ENCODE results near the gene CABP2.

The CABP2 gene

GRCh38 chr11:67501854-67502253 is 21.4 kb downstream of the CABP2 start:
- no peaks in the 10 kb centered on the region for H3F3A ChIP-seq (ENCODE audit: insufficient read depth, low read length)
- no peaks in the 10 kb centered on the region for H3K9me2 ChIP-seq (ENCODE audit: low read depth, low read length)
- H2AFZ ChIP-seq (ENCODE audit: low read length) = no peak overlapping the region
- no peak overlapping the region for H3K4me3 ChIP-seq (ENCODE audit: low read depth, low read length, poor library complexity, severe bottlenecking)
- no peak for TF ChIP-seq CTCF (IDR thresholded peaks at IDR 0.05; ENCODE audit: low read length)
- no peak for TF ChIP-seq EZH2 (IDR thresholded peaks at IDR 0.05; ENCODE audit: borderline replicate concordance, low read length)
- peaks cover 22% of the 10 kb centered on the region for H3K4me1 ChIP-seq (ENCODE audit: insufficient read depth, low read length, severe bottlenecking)
- H3K9me3 ChIP-seq (ENCODE audit: low read length) = no peaks in the 10 kb centered on the region
- H4K20me1 ChIP-seq (ENCODE audit: insufficient read depth, low read length) = no peaks in the 10 kb centered on the region
- H3K79me2 ChIP-seq (ENCODE audit: insufficient read depth, low read length) = no peaks in the 10 kb centered on the region
- H3K27me3 ChIP-seq (ENCODE audit: insufficient read depth, low read length) = no peaks in the 10 kb centered on the region
- H3K4me2 ChIP-seq (ENCODE audit: low read length) = no peak overlapping the region
- no peak overlapping the region for H3K27ac ChIP-seq (ENCODE audit: low read depth, low read length, poor library complexity, severe bottlenecking)
- peaks cover 22% of the 10 kb centered on the region; the same call in 1 of the 2 replicates for H3K36me3 ChIP-seq (ENCODE audit: insufficient read depth, low read length)
- H3K9ac ChIP-seq (ENCODE audit: low read length) = no peak overlapping the region

GRCh38 chr11:67500831-67501715 is 22.2 kb downstream of the CABP2 start:
- Histone ChIP-seq H3K79me2 (ENCODE audit: insufficient read depth, low read length) (no peaks in the 10 kb centered on the region), H2AFZ (ENCODE audit: low read length) (no peak overlapping the region), H4K20me1 (ENCODE audit: insufficient read depth, low read length) (no peaks in the 10 kb centered on the region), H3K9me3 (ENCODE audit: low read length) (no peaks in the 10 kb centered on the region), H3K4me1 (ENCODE audit: insufficient read depth, low read length, severe bottlenecking) (peaks cover 14% of the 10 kb centered on the region), H3K4me2 (ENCODE audit: low read length) (no peak overlapping the region), H3K27ac (ENCODE audit: low read depth, low read length, poor library complexity, severe bottlenecking) (no peak overlapping the region), H3K9me2 (ENCODE audit: low read depth, low read length) (no peaks in the 10 kb centered on the region), H3F3A (ENCODE audit: insufficient read depth, low read length) (no peaks in the 10 kb centered on the region), H3K4me3 (ENCODE audit: low read depth, low read length, poor library complexity, severe bottlenecking) (no peak overlapping the region), H3K27me3 (ENCODE audit: insufficient read depth, low read length) (no peaks in the 10 kb centered on the region), H3K36me3 (ENCODE audit: insufficient read depth, low read length) (peaks cover 24% of the 10 kb centered on the region; the same call in 1 of the 2 replicates), H3K9ac (ENCODE audit: low read length) (no peak overlapping the region)
- TF ChIP-seq EZH2 (IDR thresholded peaks at IDR 0.05; ENCODE audit: borderline replicate concordance, low read length) (no peak), CTCF (IDR thresholded peaks at IDR 0.05; ENCODE audit: low read length) (no peak)

- no peak overlapping the region for H3K4me2 ChIP-seq (ENCODE audit: low read length)
- no peak overlapping the region for H3K27ac ChIP-seq (ENCODE audit: low read depth, low read length, poor library complexity, severe bottlenecking)
- no peak for TF ChIP-seq EZH2 (IDR thresholded peaks at IDR 0.05; ENCODE audit: borderline replicate concordance, low read length)
- TF ChIP-seq CTCF (IDR thresholded peaks at IDR 0.05; ENCODE audit: low read length) = no peak
- peaks cover 8% of the 10 kb centered on the region for H3K4me1 ChIP-seq (ENCODE audit: insufficient read depth, low read length, severe bottlenecking)
- H3K79me2 ChIP-seq (ENCODE audit: insufficient read depth, low read length) = no peaks in the 10 kb centered on the region
- no peak overlapping the region for H3K4me3 ChIP-seq (ENCODE audit: low read depth, low read length, poor library complexity, severe bottlenecking)
- no peaks in the 10 kb centered on the region for H3F3A ChIP-seq (ENCODE audit: insufficient read depth, low read length)
- H4K20me1 ChIP-seq (ENCODE audit: insufficient read depth, low read length) = no peaks in the 10 kb centered on the region
- no peak overlapping the region for H2AFZ ChIP-seq (ENCODE audit: low read length)
- no peaks in the 10 kb centered on the region for H3K27me3 ChIP-seq (ENCODE audit: insufficient read depth, low read length)
- H3K9me2 ChIP-seq (ENCODE audit: low read depth, low read length) = no peaks in the 10 kb centered on the region
- no peak overlapping the region for H3K9ac ChIP-seq (ENCODE audit: low read length)
- no peaks in the 10 kb centered on the region for H3K9me3 ChIP-seq (ENCODE audit: low read length)
- peaks cover 24% of the 10 kb centered on the region; the same call in 1 of the 2 replicates for H3K36me3 ChIP-seq (ENCODE audit: insufficient read depth, low read length)
Observed at GRCh38 chr11:67500484-67500821, 22.8 kb downstream of the CABP2 start.
